Brain microvascular endothelial cell (primary cell): ENCODE data around the gene LSM12.

ENCODE experiments used
- DNase-seq: peaks from one replicate; pipeline ENCODE4 v3.0.0-alpha.2; 2020
- H3K27ac ChIP-seq: fragments of 250-450 bp; sonication (Bioruptor Pico); 2 replicates; pipeline ENCODE4 v1.5.1; 2020; ENCODE audit warnings: mild to moderate bottlenecking, moderate library complexity
- H3K27me3 ChIP-seq: fragments of 250-450 bp; sonication (Bioruptor Pico); replicated peaks from 2 replicates; pipeline ENCODE4 v1.5.1; 2020; ENCODE audit warnings: mild to moderate bottlenecking
- H3K36me3 ChIP-seq: fragments of 250-450 bp; sonication (Bioruptor Pico); replicated peaks from 2 replicates; pipeline ENCODE4 v1.5.1; 2020; ENCODE audit warnings: mild to moderate bottlenecking
- H3K4me3 ChIP-seq: 2 replicates; pipeline ENCODE4 v1.5.1; 2011; ENCODE audit warnings: low read depth, mild to moderate bottlenecking, control low read depth, low read length, moderate library complexity
- in situ Hi-C: cut with HindIII; loops from 2 replicates; pipeline ENCODE4 v1.10.0; 2017; ENCODE audit warnings: low sequenced_read_pairs, low pct_ligation_motif_present
- TF ChIP-seq, protein P1 (sequence below): IDR thresholded peaks from 2 replicates; pipeline ENCODE4 v1.5.1; 2011; ENCODE audit warnings: low read depth, mild to moderate bottlenecking, moderate library complexity, low read length, control low read depth, inconsistent platforms; ENCODE audit errors: missing control alignments

LSM12 gene

DNA sequence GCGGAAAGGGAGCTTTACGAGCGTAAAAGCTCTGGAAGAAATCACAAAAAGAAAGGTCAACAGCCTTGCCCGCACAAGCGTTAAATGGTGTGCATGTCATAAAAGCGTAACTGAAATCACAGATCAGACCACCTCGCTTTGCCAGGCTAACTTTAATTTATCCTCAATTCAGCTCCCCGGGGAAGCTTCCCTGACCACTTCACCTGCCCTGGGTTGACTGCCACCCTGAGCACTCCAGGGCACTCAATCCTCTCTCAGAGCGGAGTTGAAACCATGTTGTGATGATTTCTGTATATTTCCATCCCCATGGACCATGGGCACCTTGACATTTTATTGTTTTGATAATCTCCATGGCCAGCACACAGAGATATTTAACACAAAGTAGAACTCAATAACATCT, 78.2 kb downstream of the LSM12 start:
- TF ChIP-seq, protein P1, sequence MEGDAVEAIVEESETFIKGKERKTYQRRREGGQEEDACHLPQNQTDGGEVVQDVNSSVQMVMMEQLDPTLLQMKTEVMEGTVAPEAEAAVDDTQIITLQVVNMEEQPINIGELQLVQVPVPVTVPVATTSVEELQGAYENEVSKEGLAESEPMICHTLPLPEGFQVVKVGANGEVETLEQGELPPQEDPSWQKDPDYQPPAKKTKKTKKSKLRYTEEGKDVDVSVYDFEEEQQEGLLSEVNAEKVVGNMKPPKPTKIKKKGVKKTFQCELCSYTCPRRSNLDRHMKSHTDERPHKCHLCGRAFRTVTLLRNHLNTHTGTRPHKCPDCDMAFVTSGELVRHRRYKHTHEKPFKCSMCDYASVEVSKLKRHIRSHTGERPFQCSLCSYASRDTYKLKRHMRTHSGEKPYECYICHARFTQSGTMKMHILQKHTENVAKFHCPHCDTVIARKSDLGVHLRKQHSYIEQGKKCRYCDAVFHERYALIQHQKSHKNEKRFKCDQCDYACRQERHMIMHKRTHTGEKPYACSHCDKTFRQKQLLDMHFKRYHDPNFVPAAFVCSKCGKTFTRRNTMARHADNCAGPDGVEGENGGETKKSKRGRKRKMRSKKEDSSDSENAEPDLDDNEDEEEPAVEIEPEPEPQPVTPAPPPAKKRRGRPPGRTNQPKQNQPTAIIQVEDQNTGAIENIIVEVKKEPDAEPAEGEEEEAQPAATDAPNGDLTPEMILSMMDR = no peak
- in situ Hi-C loops = no loop called here

DNA sequence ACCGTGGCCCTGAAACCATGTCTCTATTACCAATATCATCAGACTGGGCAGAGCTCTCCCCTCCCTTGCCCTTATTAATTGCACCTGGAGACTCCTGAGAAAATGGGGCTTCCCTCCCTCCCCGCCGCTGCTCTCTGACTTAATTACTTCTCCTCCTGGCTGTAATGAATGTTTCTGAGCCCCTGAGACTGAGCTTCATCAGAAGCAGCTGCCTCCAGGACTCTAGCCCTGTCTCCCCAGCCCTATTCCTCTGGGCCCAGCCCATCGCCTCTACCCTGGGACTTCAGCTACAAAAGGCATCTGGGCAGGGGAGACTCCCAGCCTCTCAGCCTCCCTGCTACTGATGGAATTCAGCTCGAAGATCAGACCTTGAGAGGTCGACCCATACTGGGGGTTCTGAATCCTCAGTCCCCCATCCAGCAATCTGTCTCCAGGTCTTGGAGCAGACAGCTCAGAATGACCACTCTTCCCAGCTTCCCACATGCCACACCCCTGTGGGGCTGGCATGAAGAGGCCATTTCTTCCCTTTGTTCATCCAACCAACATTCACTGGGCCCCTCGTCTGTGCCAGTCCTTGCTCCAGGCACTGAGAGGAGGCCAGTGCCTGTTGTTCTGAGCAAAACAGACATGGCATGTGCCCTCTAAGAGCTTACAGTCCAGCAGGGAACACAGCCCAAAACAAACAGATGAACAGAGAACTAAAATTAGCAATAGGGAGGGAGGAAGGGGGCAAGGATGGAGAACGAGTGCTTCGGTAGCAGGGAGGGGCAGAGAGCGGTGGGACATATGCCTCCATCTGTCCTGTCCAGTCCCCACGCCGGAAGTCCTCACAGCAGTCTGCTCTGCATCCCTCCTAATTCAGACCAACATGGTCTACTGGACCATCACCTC, 79.1 kb downstream of the LSM12 start:
- H3K36me3 ChIP-seq = no peaks in the 10 kb centered on the region
- H3K27ac ChIP-seq = no peak overlapping the region
- H3K27me3 ChIP-seq = peaks cover 14% of the 10 kb centered on the region
- DNase-seq = no peak
- TF ChIP-seq, protein P1 = no peak
- no peak overlapping the region for H3K4me3 ChIP-seq
- in situ Hi-C loops = no loop called here

More for the DNA sequence above, 78.2 kb downstream of the LSM12 start:
- no peaks in the 10 kb centered on the region for H3K36me3 ChIP-seq
- H3K27ac ChIP-seq = no peak overlapping the region
- peaks cover 7% of the 10 kb centered on the region for H3K27me3 ChIP-seq
- H3K4me3 ChIP-seq = no peak overlapping the region
- no peak for DNase-seq

DNA sequence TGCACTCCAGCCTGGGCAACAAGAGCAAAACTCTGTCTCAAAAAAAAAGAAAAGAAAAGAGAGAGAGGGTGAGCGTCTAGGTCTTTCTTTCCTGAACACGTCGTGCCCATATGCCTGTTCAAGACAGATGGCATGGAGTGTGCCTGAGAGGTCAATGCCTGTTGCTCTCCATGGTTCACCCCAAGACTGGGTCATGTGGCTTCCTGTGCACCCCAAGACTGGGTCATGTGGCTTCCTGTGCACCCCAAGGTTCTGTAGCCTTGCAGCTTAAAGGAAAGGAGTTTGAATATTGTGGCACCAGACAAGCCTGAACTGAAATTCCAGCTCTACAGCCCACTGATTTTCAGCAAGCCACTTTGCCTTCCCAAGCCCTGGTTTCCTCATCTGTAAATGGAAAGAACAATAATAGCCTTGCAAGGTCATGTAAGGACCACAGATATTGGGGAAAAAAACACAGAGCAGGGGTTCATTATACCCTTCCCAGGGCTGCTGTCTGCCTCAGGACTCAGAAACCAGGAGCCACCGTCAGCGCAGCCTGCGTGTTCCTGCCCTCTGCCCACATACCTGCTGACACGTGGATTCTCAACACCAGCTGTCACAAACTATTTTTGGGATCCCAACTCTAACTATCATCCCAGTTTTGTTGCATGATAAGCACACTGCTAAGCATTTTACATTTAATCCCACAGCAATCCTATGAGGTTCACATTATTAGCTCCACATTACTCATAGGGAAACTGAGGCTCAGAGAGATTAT, 80.1 kb downstream of the LSM12 start:
- H3K27me3 ChIP-seq = peaks cover 18% of the 10 kb centered on the region
- H3K4me3 ChIP-seq = no peak overlapping the region
- DNase-seq = no peak
- in situ Hi-C loops = no loop called here
- no peaks in the 10 kb centered on the region for H3K36me3 ChIP-seq
- TF ChIP-seq, protein P1 = no peak
- no peak overlapping the region for H3K27ac ChIP-seq

DNA sequence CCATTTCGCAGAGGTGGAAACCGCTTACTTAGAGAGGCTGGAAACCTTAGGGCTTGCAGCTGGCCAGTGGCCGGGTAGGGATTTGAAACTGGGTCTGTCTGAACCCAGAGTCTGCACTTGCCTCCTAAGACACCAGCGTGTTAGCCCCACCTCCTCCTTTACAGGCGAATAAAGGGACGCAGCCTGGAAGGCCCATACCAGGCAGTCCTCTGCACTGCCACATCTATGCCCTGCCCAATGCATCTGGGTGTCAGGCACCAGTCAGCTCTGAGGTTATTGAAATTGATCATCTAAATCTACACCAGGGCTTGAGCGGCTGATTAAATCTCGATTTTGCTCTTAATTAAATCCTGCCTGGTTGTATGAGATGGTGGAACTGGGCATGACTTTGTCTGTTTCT, 82.0 kb downstream of the LSM12 start:
- H3K4me3 ChIP-seq = no peak overlapping the region

More for the DNA sequence above, 82.0 kb downstream of the LSM12 start:
- Histone ChIP-seq H3K36me3 (no peaks in the 10 kb centered on the region), H3K27ac (no peak overlapping the region), H3K27me3 (peaks cover 18% of the 10 kb centered on the region)
- in situ Hi-C loops = no loop called here
- TF ChIP-seq, protein P1 = no peak
- DNase-seq = no peak
